ENCODE data around the gene PHF24. TPM values are rescaled to one million over a fixed set of nuclear protein-coding genes. Genes with fewer than 3 reads are reported as not detected.

The PHF24 gene
- total RNA-seq, 1 donor from 2014 or later = 0.58 TPM

- no peak for DNase-seq (ENCODE audit: low read depth)
- TF ChIP-seq, protein P1, sequence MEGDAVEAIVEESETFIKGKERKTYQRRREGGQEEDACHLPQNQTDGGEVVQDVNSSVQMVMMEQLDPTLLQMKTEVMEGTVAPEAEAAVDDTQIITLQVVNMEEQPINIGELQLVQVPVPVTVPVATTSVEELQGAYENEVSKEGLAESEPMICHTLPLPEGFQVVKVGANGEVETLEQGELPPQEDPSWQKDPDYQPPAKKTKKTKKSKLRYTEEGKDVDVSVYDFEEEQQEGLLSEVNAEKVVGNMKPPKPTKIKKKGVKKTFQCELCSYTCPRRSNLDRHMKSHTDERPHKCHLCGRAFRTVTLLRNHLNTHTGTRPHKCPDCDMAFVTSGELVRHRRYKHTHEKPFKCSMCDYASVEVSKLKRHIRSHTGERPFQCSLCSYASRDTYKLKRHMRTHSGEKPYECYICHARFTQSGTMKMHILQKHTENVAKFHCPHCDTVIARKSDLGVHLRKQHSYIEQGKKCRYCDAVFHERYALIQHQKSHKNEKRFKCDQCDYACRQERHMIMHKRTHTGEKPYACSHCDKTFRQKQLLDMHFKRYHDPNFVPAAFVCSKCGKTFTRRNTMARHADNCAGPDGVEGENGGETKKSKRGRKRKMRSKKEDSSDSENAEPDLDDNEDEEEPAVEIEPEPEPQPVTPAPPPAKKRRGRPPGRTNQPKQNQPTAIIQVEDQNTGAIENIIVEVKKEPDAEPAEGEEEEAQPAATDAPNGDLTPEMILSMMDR (IDR thresholded peaks at IDR 0.05; ENCODE audit: insufficient read depth, low read length, poor library complexity, severe bottlenecking) = peak; percentile 88
These were observed 27.3 kb downstream of the PHF24 start for GRCh38 chr9:34985311-34985899.

DNA sequence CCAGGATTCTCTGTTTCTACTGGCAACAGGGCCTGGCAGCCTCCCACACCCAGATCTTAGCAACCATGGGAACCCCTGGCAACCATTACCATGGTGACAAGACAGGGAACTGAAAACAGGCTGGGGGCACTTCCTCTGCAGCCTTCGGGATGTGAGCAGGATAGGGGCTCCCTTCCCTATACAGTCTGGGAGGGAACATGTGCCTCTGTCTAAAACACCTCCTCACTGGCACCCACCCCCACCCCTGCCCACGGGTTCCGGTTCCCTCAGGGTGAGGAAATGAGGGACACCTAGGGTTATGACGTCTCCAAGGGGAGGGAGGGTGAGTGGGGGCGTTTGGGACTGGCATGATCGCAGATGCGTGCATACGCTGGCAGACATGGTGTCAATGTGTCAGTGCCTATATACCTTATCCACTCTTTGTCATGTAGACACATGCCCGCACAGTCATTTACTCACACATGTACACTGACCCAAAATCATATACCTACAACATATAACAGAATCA is 28.5 kb downstream of the PHF24 start:
- H3K36me3 ChIP-seq (ENCODE audit: control insufficient read depth, insufficient read depth, low read length) = no peaks in the 10 kb centered on the region
- no peak for DNase-seq (ENCODE audit: low read depth)
- TF ChIP-seq, protein P1 (IDR thresholded peaks at IDR 0.05; ENCODE audit: insufficient read depth, low read length, poor library complexity, severe bottlenecking) = no peak

More at GRCh38 chr9:34985311-34985899, 27.3 kb downstream of the PHF24 start:
- Histone ChIP-seq H3K4me3 (ENCODE audit: low read depth, low read length) (no peak overlapping the region), H3K36me3 (ENCODE audit: control insufficient read depth, insufficient read depth, low read length) (no peaks in the 10 kb centered on the region), H3K27me3 (ENCODE audit: control insufficient read depth, insufficient read depth, low read length) (peaks cover 7% of the 10 kb centered on the region)

GRCh38 chr9:34987160-34987901 is 29.2 kb downstream of the PHF24 start:
- H3K36me3 ChIP-seq (ENCODE audit: control insufficient read depth, insufficient read depth, low read length) = no peaks in the 10 kb centered on the region
- H3K4me3 ChIP-seq (ENCODE audit: low read depth, low read length) = no peak overlapping the region
- peaks cover 5% of the 10 kb centered on the region for H3K27me3 ChIP-seq (ENCODE audit: control insufficient read depth, insufficient read depth, low read length)
- TF ChIP-seq, protein P1 (IDR thresholded peaks at IDR 0.05; ENCODE audit: insufficient read depth, low read length, poor library complexity, severe bottlenecking) = no peak
- no peak for DNase-seq (ENCODE audit: low read depth)

More for the DNA sequence above, 28.5 kb downstream of the PHF24 start:
- H3K27me3 ChIP-seq (ENCODE audit: control insufficient read depth, insufficient read depth, low read length) = peaks cover 5% of the 10 kb centered on the region
- H3K4me3 ChIP-seq (ENCODE audit: low read depth, low read length) = no peak overlapping the region

DNA sequence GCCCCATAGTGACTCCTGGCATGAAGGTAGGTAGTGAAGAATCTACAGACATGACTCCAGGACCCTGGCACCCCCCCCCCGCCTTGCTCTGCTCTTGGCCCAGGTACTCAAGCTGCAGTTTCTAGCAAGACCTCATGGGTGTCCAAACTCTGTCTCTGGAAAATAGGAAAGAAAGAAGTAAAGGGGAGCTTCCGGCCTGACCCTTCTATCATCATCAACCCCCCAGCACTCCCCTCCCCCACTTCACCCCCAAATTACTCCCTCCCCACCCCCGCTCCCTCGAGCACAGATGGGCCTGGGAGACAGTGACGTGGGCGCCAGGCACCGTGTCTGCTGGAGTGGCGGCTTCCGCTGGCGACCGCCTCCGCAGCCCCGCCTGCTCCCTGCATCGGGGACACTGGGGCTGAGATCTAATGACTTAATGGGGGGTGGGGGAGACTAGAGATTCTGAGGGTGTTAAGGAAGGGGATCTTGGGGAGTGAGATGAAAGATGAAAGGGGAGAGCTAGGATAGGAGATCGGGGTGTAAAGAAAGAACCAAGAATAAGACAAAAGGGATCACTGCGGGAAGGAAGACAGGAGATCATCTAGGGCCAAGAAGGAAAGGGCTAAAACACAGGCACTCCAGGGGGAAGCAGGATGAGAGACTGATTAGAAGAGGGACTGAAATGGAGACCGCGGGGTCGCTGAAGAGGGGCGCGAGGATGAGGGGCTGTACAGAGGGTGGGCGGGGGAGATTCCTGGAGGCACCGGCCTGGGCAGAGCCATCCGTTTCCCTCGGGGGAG is 30.3 kb downstream of the PHF24 start:
- DNase-seq (ENCODE audit: low read depth) = no peak

More for the DNA sequence above, 30.3 kb downstream of the PHF24 start:
- Histone ChIP-seq H3K36me3 (ENCODE audit: control insufficient read depth, insufficient read depth, low read length) (no peaks in the 10 kb centered on the region), H3K27me3 (ENCODE audit: control insufficient read depth, insufficient read depth, low read length) (peaks cover 3% of the 10 kb centered on the region), H3K4me3 (ENCODE audit: low read depth, low read length) (peak overlapping the region; percentile 35)
- TF ChIP-seq, protein P1 (IDR thresholded peaks at IDR 0.05; ENCODE audit: insufficient read depth, low read length, poor library complexity, severe bottlenecking) = no peak
